Chondrocyte (in vitro differentiated cells): Measurements from ENCODE around the gene RHCE. TPM values are rescaled to one million over a fixed set of nuclear protein-coding genes. Genes with fewer than 3 reads are reported as not detected.
"Not testable (repeated sequence)": the region's sequence is repeated elsewhere in the genome, so short reads cannot be mapped to it uniquely, and the experiment has no call there.

ENCODE experiments used
- DNase-seq: peaks from one replicate; pipeline ENCODE4 v3.0.0; 2021; ENCODE audit warnings: mixed read lengths, low spot score
- H3K27ac Mint-ChIP-seq: one replicate; pipeline ENCODE4 v1.8.0; 2021; ENCODE audit warnings: mild to moderate bottlenecking, moderate library complexity, mixed read lengths; ENCODE audit not compliant: unreplicated experiment
- H3K27me3 Mint-ChIP-seq: 2 replicates; pipeline ENCODE4 v1.8.0; 2021; ENCODE audit warnings: low read depth, mixed read lengths
- H3K36me3 Mint-ChIP-seq: 2 replicates; pipeline ENCODE4 v1.8.0; 2021; ENCODE audit warnings: low read depth, mixed read lengths
- H3K4me1 Mint-ChIP-seq: 2 replicates; pipeline ENCODE4 v1.8.0; 2021; ENCODE audit warnings: low read depth, mild to moderate bottlenecking, mixed read lengths
- H3K4me3 Mint-ChIP-seq: one replicate; pipeline ENCODE4 v1.8.0; 2021; ENCODE audit warnings: mild to moderate bottlenecking, moderate library complexity, mixed read lengths; ENCODE audit not compliant: unreplicated experiment
- H3K9me3 Mint-ChIP-seq: 2 replicates; pipeline ENCODE4 v1.8.0; 2021; ENCODE audit warnings: low read depth, mixed read lengths
- total RNA-seq: library from RNA; stranded (reverse); gene quantifications from 3 replicates; pipeline ENCODE4 v1.2.1, GENCODE V29; 2021
- TF ChIP-seq, protein P1 (sequence below): fragments of 200-600 bp; sonication (generic); IDR thresholded peaks from 2 replicates; pipeline ENCODE4 v1.5.0; 2021; ENCODE audit warnings: antibody characterized with exemption, mild to moderate bottlenecking, moderate library complexity

The RHCE gene
- total RNA-seq, 1 donor from 2014 or later = 1.0 TPM

DNA sequence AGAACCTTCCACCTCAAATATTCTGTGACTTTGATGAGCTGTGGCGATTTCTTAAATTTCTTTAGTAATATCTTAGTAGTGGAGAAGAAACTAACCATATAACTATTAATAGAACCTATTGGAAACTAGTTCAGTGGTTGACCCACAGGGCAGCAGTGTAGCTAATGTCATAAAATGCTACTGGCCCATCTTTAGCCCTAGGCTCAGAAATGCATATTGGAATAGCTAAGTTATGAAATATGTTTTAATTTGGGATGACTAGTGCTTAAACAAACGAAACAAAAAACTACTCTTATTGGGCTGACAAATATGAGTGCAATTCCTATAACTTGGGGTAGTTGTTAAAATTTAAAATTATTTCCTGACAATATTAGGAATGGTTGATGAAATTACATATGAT lies 30.3 kb upstream of the RHCE start:
- TF ChIP-seq, protein P1, sequence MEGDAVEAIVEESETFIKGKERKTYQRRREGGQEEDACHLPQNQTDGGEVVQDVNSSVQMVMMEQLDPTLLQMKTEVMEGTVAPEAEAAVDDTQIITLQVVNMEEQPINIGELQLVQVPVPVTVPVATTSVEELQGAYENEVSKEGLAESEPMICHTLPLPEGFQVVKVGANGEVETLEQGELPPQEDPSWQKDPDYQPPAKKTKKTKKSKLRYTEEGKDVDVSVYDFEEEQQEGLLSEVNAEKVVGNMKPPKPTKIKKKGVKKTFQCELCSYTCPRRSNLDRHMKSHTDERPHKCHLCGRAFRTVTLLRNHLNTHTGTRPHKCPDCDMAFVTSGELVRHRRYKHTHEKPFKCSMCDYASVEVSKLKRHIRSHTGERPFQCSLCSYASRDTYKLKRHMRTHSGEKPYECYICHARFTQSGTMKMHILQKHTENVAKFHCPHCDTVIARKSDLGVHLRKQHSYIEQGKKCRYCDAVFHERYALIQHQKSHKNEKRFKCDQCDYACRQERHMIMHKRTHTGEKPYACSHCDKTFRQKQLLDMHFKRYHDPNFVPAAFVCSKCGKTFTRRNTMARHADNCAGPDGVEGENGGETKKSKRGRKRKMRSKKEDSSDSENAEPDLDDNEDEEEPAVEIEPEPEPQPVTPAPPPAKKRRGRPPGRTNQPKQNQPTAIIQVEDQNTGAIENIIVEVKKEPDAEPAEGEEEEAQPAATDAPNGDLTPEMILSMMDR = no peak
- Mint-ChIP-seq H3K4me1 (peaks cover 20% of the 10 kb centered on the region), H3K27me3 (no peaks in the 10 kb centered on the region), H3K4me3 (no peak overlapping the region), H3K36me3 (peaks cover 7% of the 10 kb centered on the region), H3K9me3 (no peaks in the 10 kb centered on the region), H3K27ac (peak overlapping the region; percentile 17)
- DNase-seq = no peak

DNA sequence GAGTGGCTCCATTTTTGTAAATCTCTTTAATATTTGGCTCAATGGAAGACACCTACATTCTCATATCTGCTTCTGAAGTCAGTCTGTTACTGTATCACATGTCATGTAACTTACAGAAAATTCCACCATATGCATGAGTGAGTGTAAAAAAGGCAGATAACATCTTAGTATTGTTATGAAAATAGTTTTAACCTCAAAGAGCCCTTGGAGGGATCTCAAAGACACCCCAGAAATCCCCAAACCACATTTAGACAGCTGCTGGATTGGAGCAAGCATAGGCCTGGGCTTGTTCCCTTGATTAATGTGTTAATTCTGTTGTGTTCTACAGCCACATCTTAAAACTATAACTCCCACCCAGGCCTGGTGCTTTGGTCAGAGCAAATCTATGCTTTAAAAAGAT lies 26.9 kb upstream of the RHCE start:
- Mint-ChIP-seq H3K36me3 (peaks cover 3% of the 10 kb centered on the region), H3K9me3 (no peaks in the 10 kb centered on the region), H3K4me1 (peaks cover 28% of the 10 kb centered on the region), H3K4me3 (no peak overlapping the region), H3K27me3 (no peaks in the 10 kb centered on the region), H3K27ac (no peak overlapping the region)
- no peak for DNase-seq
- TF ChIP-seq, protein P1 = no peak

DNA sequence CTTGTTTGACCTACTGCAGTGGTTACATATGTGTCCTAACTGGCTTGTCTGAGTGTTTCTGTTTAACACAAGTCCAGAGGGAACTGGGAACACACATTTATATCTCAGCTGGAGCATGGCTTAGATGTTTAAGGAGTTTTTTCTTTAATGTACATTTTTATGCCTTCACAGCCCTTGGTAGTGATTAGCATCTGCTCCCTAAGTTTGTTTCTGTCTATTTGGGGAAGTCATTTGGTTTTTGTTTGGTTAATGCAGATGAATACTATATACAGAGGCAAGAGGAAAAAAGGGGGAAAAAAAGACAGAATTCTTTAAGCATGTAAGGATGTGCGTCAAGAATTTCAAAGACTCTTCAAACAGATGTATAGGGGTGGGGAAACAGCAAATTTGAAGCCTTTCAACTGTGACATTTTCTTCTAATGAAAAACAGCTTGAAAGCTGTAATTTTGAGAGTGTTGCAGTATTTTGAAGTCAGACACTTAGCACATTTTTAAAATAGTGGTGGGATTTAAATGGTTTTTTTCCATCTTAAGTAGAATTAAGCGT lies 25.4 kb upstream of the RHCE start:
- TF ChIP-seq, protein P1 = no peak
- H3K36me3 Mint-ChIP-seq = peaks cover 3% of the 10 kb centered on the region
- DNase-seq = no peak
- peaks cover 35% of the 10 kb centered on the region for H3K4me1 Mint-ChIP-seq
- no peak overlapping the region for H3K4me3 Mint-ChIP-seq
- no peaks in the 10 kb centered on the region for H3K27me3 Mint-ChIP-seq
- no peaks in the 10 kb centered on the region for H3K9me3 Mint-ChIP-seq
- no peak overlapping the region for H3K27ac Mint-ChIP-seq

DNA sequence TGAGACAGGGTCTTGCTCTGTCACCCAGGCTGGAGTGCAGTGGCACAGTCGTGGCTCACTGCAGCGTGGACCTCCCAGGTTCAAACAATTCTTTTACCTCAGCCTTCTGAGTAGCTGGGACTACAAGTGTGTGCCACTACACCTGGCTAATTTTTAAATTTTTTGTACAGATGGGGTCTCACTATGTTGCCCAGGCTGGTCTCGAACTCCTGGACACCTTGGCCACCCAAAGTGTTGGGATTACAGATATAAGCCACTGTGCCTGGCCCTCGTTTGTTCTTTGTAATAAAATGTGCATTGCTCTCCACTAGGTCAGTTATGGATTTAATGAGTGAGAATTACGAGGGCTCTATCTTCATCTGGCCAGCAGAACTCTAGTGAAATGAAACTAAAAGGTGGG lies 24.0 kb upstream of the RHCE start:
- not testable (repeated sequence) for H3K27ac Mint-ChIP-seq, H3K27me3 Mint-ChIP-seq, H3K9me3 Mint-ChIP-seq, H3K36me3 Mint-ChIP-seq, DNase-seq, H3K4me3 Mint-ChIP-seq
- peaks cover 24% of the 10 kb centered on the region for H3K4me1 Mint-ChIP-seq

DNA sequence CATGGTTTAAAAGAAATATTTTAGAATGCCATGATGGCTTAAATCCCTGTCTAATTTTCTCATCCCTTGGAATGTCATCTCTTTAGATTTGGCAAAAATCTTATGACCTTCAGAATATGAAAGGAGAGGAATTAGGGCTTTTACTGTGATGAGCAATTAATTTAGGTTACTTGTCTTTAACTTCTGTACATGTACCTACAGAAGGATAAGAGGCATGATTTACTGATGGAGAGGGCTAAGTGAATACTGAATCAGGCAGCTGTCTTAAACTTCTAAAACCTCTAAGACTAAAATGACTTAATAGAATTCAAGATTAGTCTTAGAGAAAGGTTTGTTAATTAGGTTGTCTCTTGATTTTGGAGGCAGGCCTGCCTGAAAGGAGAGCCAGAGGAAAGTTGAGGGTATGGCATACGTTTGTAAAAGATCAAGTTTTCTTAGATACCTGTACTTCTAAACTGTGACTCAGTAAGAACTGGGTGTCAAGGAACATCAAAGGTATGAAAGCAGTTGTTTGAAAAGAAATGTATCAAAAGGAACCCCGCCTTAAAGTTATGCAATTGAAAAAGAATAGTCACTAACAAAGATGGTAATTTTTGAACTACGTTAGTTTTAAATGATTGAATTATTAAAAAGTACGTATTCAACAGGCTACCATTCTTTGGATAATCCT lies 22.5 kb upstream of the RHCE start:
- no peaks in the 10 kb centered on the region for H3K9me3 Mint-ChIP-seq
- no peak for DNase-seq
- no peaks in the 10 kb centered on the region for H3K27me3 Mint-ChIP-seq
- TF ChIP-seq, protein P1 = no peak
- no peak overlapping the region for H3K27ac Mint-ChIP-seq
- no peak overlapping the region for H3K4me3 Mint-ChIP-seq
- H3K36me3 Mint-ChIP-seq = peaks cover 1% of the 10 kb centered on the region
- peaks cover 24% of the 10 kb centered on the region for H3K4me1 Mint-ChIP-seq

DNA sequence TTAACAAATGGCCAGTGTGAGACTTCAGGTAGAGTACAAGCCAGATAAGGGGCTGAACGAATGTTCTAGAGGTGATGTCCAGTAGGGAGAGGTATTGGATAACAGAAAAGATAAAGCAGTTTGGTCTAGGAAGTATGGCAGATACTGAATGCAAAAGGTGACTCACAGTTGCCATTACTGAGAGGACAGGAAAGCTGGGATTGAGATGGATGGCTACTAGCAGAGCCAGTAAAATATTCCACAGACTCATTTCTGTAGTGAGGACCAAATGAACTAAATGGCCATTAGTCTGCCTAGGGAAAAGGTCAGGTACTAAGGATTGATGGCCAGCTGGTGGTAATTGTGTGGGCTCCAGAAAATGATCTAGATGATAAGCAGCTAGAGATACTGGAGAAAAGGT lies 21.6 kb upstream of the RHCE start:
- DNase-seq = no peak
- H3K9me3 Mint-ChIP-seq = no peaks in the 10 kb centered on the region
- no peak overlapping the region for H3K27ac Mint-ChIP-seq

More for the DNA sequence above, 21.6 kb upstream of the RHCE start:
- TF ChIP-seq, protein P1 = no peak
- H3K4me1 Mint-ChIP-seq = peaks cover 24% of the 10 kb centered on the region
- H3K36me3 Mint-ChIP-seq = no peaks in the 10 kb centered on the region
- H3K27me3 Mint-ChIP-seq = no peaks in the 10 kb centered on the region
- H3K4me3 Mint-ChIP-seq = no peak overlapping the region
